PC-3 (cell line): Measurements from ENCODE around the gene SEMA4F. TPM values are rescaled to one million over a fixed set of nuclear protein-coding genes. Genes with fewer than 3 reads are reported as not detected.

Experiments used
- ATAC-seq: fragments of 200-7000 bp; cut with Tn5 transposase; 2 replicates; pipeline ENCODE4 v1.9.1; 2020; ENCODE audit warnings: mild to moderate bottlenecking, moderate library complexity
- BruUV-seq: library from RNA; stranded (reverse); fragments of 400-500 nt; replicated peaks from 2 replicates; lab custom pipeline; 2021; lab: Mats Ljungman, UMichigan
- CTCF ChIA-PET: fragments of 300-600 bp; sonication (Branson Sonifier 250); formaldehyde crosslinking; loops from one replicate; lab custom pipeline; 2022; ENCODE audit warnings: antibody characterized with exemption; lab: Charles Lee
- POLR2A ChIA-PET: fragments of 300-600 bp; sonication (Branson Sonifier 250); formaldehyde crosslinking; loops from one replicate; lab custom pipeline; 2022; ENCODE audit warnings: antibody characterized with exemption; ENCODE audit not compliant: unreplicated experiment; lab: Charles Lee
- DNase-seq: peaks from one replicate; pipeline ENCODE4 v3.0.0-alpha.2; 2015
- H2AFZ ChIP-seq: fragments of 300-600 bp; sonication (generic); 2 replicates; pipeline ENCODE4 v1.6.0; 2016; ENCODE audit warnings: antibody characterized with exemption, low read length
- H3F3A ChIP-seq: fragments of 300-600 bp; sonication (generic); one replicate; pipeline ENCODE4 v1.6.0; 2017; ENCODE audit warnings: antibody characterized with exemption, low read length, control low read depth, mild to moderate bottlenecking; ENCODE audit not compliant: unreplicated experiment
- H3K27ac ChIP-seq: fragments of 300-600 bp; sonication (generic); 2 replicates; pipeline ENCODE4 v1.5.1; 2016; ENCODE audit warnings: mild to moderate bottlenecking, low read length
- H3K27me3 ChIP-seq: fragments of 300-600 bp; sonication (generic); 2 replicates; pipeline ENCODE4 v1.6.1; 2016; ENCODE audit warnings: low read length, mixed read lengths
- H3K36me3 ChIP-seq: fragments of 300-600 bp; sonication (generic); 2 replicates; pipeline ENCODE4 v1.6.1; 2016; ENCODE audit warnings: low read depth, mixed run types, low read length, mixed read lengths
- H3K4me1 ChIP-seq: fragments of 300-600 bp; sonication (generic); 2 replicates; pipeline ENCODE4 v1.5.1; 2016; ENCODE audit warnings: low read length; ENCODE audit not compliant: insufficient read depth
- H3K4me2 ChIP-seq: fragments of 300-600 bp; sonication (generic); 2 replicates; pipeline ENCODE4 v1.6.0; 2016; ENCODE audit warnings: low read length
- H3K4me3 ChIP-seq: fragments of 300-600 bp; sonication (generic); 2 replicates; pipeline ENCODE4 v1.5.1; 2016; ENCODE audit warnings: mild to moderate bottlenecking, low read length, mixed read lengths
- H3K79me2 ChIP-seq: fragments of 300-600 bp; sonication (generic); 2 replicates; pipeline ENCODE4 v1.6.1; 2017; ENCODE audit warnings: low read length, mixed read lengths
- H3K9ac ChIP-seq: fragments of 300-600 bp; sonication (generic); 2 replicates; pipeline ENCODE4 v1.6.0; 2016; ENCODE audit warnings: mild to moderate bottlenecking, low read length
- H3K9me2 ChIP-seq: fragments of 300-600 bp; sonication (generic); replicated peaks from 2 replicates; pipeline ENCODE4 v1.6.1; 2016; ENCODE audit warnings: mixed run types, low read length, mixed read lengths
- H3K9me3 ChIP-seq: fragments of 300-600 bp; sonication (generic); 2 replicates; pipeline ENCODE4 v1.6.1; 2016; ENCODE audit warnings: low read length, mixed read lengths
- H4K20me1 ChIP-seq: fragments of 300-600 bp; sonication (generic); 2 replicates; pipeline ENCODE4 v1.6.1; 2016; ENCODE audit warnings: low read length, mixed read lengths
- CTCF ChIP-seq: fragments of 300-600 bp; sonication (generic); conservative IDR thresholded peaks from 2 replicates; pipeline ENCODE4 v1.5.1; 2017; ENCODE audit warnings: antibody characterized with exemption, low read depth, mild to moderate bottlenecking, low read length
- EZH2 ChIP-seq: fragments of 300-600 bp; sonication (generic); IDR thresholded peaks from one replicate; pipeline ENCODE4 v1.6.1; 2017; ENCODE audit warnings: antibody characterized with exemption, mild to moderate bottlenecking, low read length; ENCODE audit not compliant: unreplicated experiment
- EZH2phosphoT487 ChIP-seq: fragments of 300-600 bp; sonication (generic); IDR thresholded peaks from 2 replicates; pipeline ENCODE4 v1.6.1; 2018; ENCODE audit warnings: mild to moderate bottlenecking, antibody characterized with exemption, low read length, borderline replicate concordance
- intact Hi-C: fragments of 100-400 bp; cut with micrococcal nuclease; formaldehyde crosslinking; loops from 2 replicates; pipeline ENCODE4 v1.9.0; 2023
- total RNA-seq: library from RNA; depleted of rRNA; stranded (reverse); fragments of >200 nt; gene quantifications from 2 replicates; pipeline ENCODE4 v1.2.3, GENCODE V29; 2014

The SEMA4F gene
- total RNA-seq, 1 experiment from 2014 or later = 13.9 TPM

DNA sequence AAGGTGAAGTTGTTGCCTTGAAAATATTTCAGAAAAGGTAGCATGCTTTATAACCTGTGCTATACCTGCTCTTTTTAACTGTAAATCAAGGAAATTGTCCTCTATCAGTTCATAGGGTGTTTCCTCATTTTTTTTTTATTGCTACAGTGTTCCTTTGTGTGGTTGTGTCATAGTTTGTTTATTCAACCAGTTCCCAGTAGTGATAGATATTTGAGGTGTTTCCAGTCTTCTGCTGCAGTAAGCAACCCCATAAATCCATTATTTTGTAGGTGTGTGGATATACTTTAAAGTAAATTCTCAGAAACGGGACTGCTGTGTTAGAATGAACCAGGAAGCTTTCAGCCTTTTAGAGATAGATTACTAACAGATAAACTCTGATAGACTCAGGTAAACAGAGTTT is 39.6 kb downstream of the SEMA4F start:
- ChIA-PET POLR2A (no interaction called here), CTCF (no interaction called here)
- Histone ChIP-seq H3K79me2 (no peaks in the 10 kb centered on the region), H3K27me3 (no peaks in the 10 kb centered on the region), H3K27ac (no peak overlapping the region), H4K20me1 (no peaks in the 10 kb centered on the region), H3K36me3 (no peaks in the 10 kb centered on the region), H2AFZ (no peak overlapping the region), H3K4me3 (no peak overlapping the region), H3K9me2 (no peaks in the 10 kb centered on the region), H3K4me2 (peak overlapping the region; percentile 9; the same call in 1 of the 2 replicates), H3K9me3 (no peaks in the 10 kb centered on the region), H3F3A (no peaks in the 10 kb centered on the region), H3K9ac (no peak overlapping the region), H3K4me1 (peaks cover 36% of the 10 kb centered on the region)
- peak; percentile 41 for DNase-seq
- BruUV-seq = no TSS peak
- intact Hi-C loops = loop anchor here (10.0 kb wide), 1 partner anchor 361 kb away; no protein-coding TSS in a partner anchor
- ATAC-seq = peak; percentile 31
- TF ChIP-seq EZH2 = no peak
- no peak for TF ChIP-seq EZH2phosphoT487
- no peak for TF ChIP-seq CTCF

DNA sequence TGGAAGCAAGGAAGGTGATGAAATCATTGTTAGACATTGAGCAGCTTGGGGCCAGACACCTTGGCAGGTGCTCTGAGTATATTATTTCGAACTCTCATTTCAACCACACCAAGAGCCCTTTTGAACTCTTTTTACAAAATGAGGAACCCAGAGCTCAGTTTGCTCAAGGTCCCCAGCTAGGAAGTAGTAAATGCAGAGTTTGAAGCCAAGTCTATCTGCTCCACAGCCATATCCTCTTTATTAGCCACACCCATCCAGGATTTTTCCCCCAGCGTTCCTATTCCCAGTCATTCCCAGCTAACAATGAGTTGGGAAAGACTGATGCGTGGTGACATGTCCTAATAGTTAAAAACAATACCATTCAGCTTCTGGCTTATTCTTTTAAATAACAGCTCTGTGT is 40.2 kb downstream of the SEMA4F start:
- POLR2A ChIA-PET = interaction anchor here (0.5 kb wide), 1 partner anchor 40 kb away, joined by 4 read pairs; the partner anchor contains the start of gene SEMA4F
- CTCF ChIA-PET = no interaction called here

More for the DNA sequence above, 40.2 kb downstream of the SEMA4F start:
- Histone ChIP-seq H3K9me3 (no peaks in the 10 kb centered on the region), H3K4me2 (peak overlapping the region; percentile 9; the same call in 1 of the 2 replicates), H3K4me3 (no peak overlapping the region), H4K20me1 (no peaks in the 10 kb centered on the region), H2AFZ (no peak overlapping the region), H3K9ac (no peak overlapping the region), H3K36me3 (no peaks in the 10 kb centered on the region), H3K4me1 (peaks cover 31% of the 10 kb centered on the region), H3K27me3 (no peaks in the 10 kb centered on the region), H3K9me2 (no peaks in the 10 kb centered on the region), H3K79me2 (no peaks in the 10 kb centered on the region), H3K27ac (no peak overlapping the region), H3F3A (no peaks in the 10 kb centered on the region)
- intact Hi-C loops = loop anchor here (10.0 kb wide), 1 partner anchor 361 kb away; no protein-coding TSS in a partner anchor
- TF ChIP-seq EZH2 = no peak
- TF ChIP-seq CTCF = no peak
- no peak for TF ChIP-seq EZH2phosphoT487
- BruUV-seq = no TSS peak
- ATAC-seq (no peak), DNase-seq (no peak)
